ENCODE measurements around the gene SCAMP4.

GRCh38 chr19:1863638-1864479 is 41.3 kb upstream of the SCAMP4 start:
- no peak for TF ChIP-seq EP300 (IDR thresholded peaks at IDR 0.05; ENCODE audit: borderline replicate concordance in 1 of 2, low read depth in 1 of 2, low read length in 1 of 2)
- TF ChIP-seq JUND (IDR thresholded peaks at IDR 0.05), result no peak
- peak; percentile 99 for TF ChIP-seq MAX (IDR thresholded peaks at IDR 0.05; ENCODE audit: low read depth)
- peak; percentile 84; the same call in 1 of the 2 replicates for TF ChIP-seq SIN3A (IDR thresholded peaks at IDR 0.05; ENCODE audit: borderline replicate concordance, low read depth, low read length)
- no peak for TF ChIP-seq YY1 (IDR thresholded peaks at IDR 0.05; ENCODE audit: low read depth)
- no peak for TF ChIP-seq RFX5 (IDR thresholded peaks at IDR 0.05; ENCODE audit: low read length)
- no peak for TF ChIP-seq SMC3 (IDR thresholded peaks at IDR 0.05; ENCODE audit: low read depth, low read length)
- TF ChIP-seq CTCF (IDR thresholded peaks at IDR 0.05), result no peak
